GM12874 (cell line): ENCODE measurements around the gene CGREF1.

ENCODE experiments used
- CTCF ChIP-seq: IDR thresholded peaks from 2 replicates; pipeline ENCODE4 v1.5.1; 2011; ENCODE audit warnings: low read depth, mild to moderate bottlenecking, control low read depth, low read length, moderate library complexity; ENCODE audit not compliant: insufficient read depth

CGREF1 gene

GRCh38 chr2:27121906-27122305, 3.0 kb upstream of the CGREF1 start:
- no peak for TF ChIP-seq CTCF

GRCh38 chr2:27117995-27118524, 868 bp downstream of the CGREF1 start:
- no peak for TF ChIP-seq CTCF

- TF ChIP-seq CTCF: no peak
Observed at GRCh38 chr2:27115519-27115918, 3.4 kb downstream of the CGREF1 start.

- TF ChIP-seq CTCF: no peak
Observed at GRCh38 chr2:27109083-27109482, 9.8 kb downstream of the CGREF1 start.

- no peak for TF ChIP-seq CTCF
Observed at GRCh38 chr2:27108221-27108620, 10.7 kb downstream of the CGREF1 start.

- no peak for TF ChIP-seq CTCF
Observed at GRCh38 chr2:27105981-27106380, 12.9 kb downstream of the CGREF1 start.

- no peak for TF ChIP-seq CTCF
Observed at GRCh38 chr2:27102329-27102728, 16.6 kb downstream of the CGREF1 start.
